Peyer's patch (tissue), 4 donors: ENCODE results near the gene ATP6V0A1.

Source experiments
- CTCF ChIP-seq, 6 experiments: fragments of 450-650 bp in 4 of 6; fragments of 200-600 bp in 2 of 6; sonication (generic) in 1 of 6; IDR thresholded peaks; one replicate each; pipeline ENCODE4 v1.5.1; 2017 to 2019; ENCODE audit warnings: antibody characterized with exemption in 6 of 6, mild to moderate bottlenecking in 3 of 6, moderate library complexity in 1 of 6
- POLR2A ChIP-seq, 2 donors: fragments of 450-650 bp; IDR thresholded peaks; one replicate each; pipeline ENCODE4 v1.5.1; 2017; ENCODE audit warnings: antibody characterized with exemption in 2 of 2, mild to moderate bottlenecking in 2 of 2, moderate library complexity in 2 of 2

- TF ChIP-seq CTCF (IDR thresholded peaks at IDR 0.05) (peak in 2 of 6 experiments; percentile 2 to 7), POLR2A (IDR thresholded peaks at IDR 0.05) (no peak)
These were observed 59.5 kb downstream of the ATP6V0A1 start for GRCh38 chr17:42518046-42518754.
